ENCODE measurements around the gene MOK. TPM values are rescaled to one million over a fixed set of nuclear protein-coding genes. Genes with fewer than 3 reads are reported as not detected.

MOK gene
- total RNA-seq, 1 donor from 2014 or later: 6.5 TPM

GRCh38 chr14:102235275-102235897 is 69.6 kb downstream of the MOK start:
- peak; percentile 85 for DNase-seq
- H3K27me3 Mint-ChIP-seq (ENCODE audit: unreplicated experiment): peaks cover 3% of the 10 kb centered on the region
- TF ChIP-seq CTCF (IDR thresholded peaks at IDR 0.05; ENCODE audit: partially characterized antibody, unreplicated experiment): peak; percentile 74
- peaks cover 1% of the 10 kb centered on the region for H3K9me3 Mint-ChIP-seq (ENCODE audit: unreplicated experiment)
- H3K4me3 Mint-ChIP-seq (ENCODE audit: unreplicated experiment): no peak overlapping the region
- H3K27ac Mint-ChIP-seq (ENCODE audit: unreplicated experiment): no peak overlapping the region
- H3K36me3 Mint-ChIP-seq (ENCODE audit: unreplicated experiment): no peaks in the 10 kb centered on the region
- peaks cover 6% of the 10 kb centered on the region for H3K4me1 Mint-ChIP-seq (ENCODE audit: low read depth, unreplicated experiment)

- no peak for DNase-seq
- H3K27me3 Mint-ChIP-seq (ENCODE audit: unreplicated experiment): peaks cover 3% of the 10 kb centered on the region
- H3K4me1 Mint-ChIP-seq (ENCODE audit: low read depth, unreplicated experiment): peaks cover 7% of the 10 kb centered on the region
- peaks cover 2% of the 10 kb centered on the region for H3K9me3 Mint-ChIP-seq (ENCODE audit: unreplicated experiment)
- no peaks in the 10 kb centered on the region for H3K36me3 Mint-ChIP-seq (ENCODE audit: unreplicated experiment)
- no peak for TF ChIP-seq CTCF (IDR thresholded peaks at IDR 0.05; ENCODE audit: partially characterized antibody, unreplicated experiment)
- H3K4me3 Mint-ChIP-seq (ENCODE audit: unreplicated experiment): no peak overlapping the region
- no peak overlapping the region for H3K27ac Mint-ChIP-seq (ENCODE audit: unreplicated experiment)
Measured at GRCh38 chr14:102234331-102235264, 70.4 kb downstream of the MOK start.

GRCh38 chr14:102233081-102233480 is 71.9 kb downstream of the MOK start:
- no peak overlapping the region for H3K4me3 Mint-ChIP-seq (ENCODE audit: unreplicated experiment)
- no peak for DNase-seq
- H3K4me1 Mint-ChIP-seq (ENCODE audit: low read depth, unreplicated experiment): peaks cover 7% of the 10 kb centered on the region
- H3K27me3 Mint-ChIP-seq (ENCODE audit: unreplicated experiment): peaks cover 3% of the 10 kb centered on the region
- H3K9me3 Mint-ChIP-seq (ENCODE audit: unreplicated experiment): peaks cover 2% of the 10 kb centered on the region
- TF ChIP-seq CTCF (IDR thresholded peaks at IDR 0.05; ENCODE audit: partially characterized antibody, unreplicated experiment): no peak
- H3K27ac Mint-ChIP-seq (ENCODE audit: unreplicated experiment): no peak overlapping the region
- H3K36me3 Mint-ChIP-seq (ENCODE audit: unreplicated experiment): no peaks in the 10 kb centered on the region

- no peak for TF ChIP-seq CTCF (IDR thresholded peaks at IDR 0.05; ENCODE audit: partially characterized antibody, unreplicated experiment)
- Mint-ChIP-seq H3K9me3 (ENCODE audit: unreplicated experiment) (peaks cover 4% of the 10 kb centered on the region), H3K36me3 (ENCODE audit: unreplicated experiment) (no peaks in the 10 kb centered on the region), H3K4me1 (ENCODE audit: low read depth, unreplicated experiment) (peaks cover 12% of the 10 kb centered on the region), H3K27me3 (ENCODE audit: unreplicated experiment) (peaks cover 3% of the 10 kb centered on the region), H3K27ac (ENCODE audit: unreplicated experiment) (no peak overlapping the region), H3K4me3 (ENCODE audit: unreplicated experiment) (no peak overlapping the region)
- no peak for DNase-seq
Measured at GRCh38 chr14:102232348-102232625, 72.7 kb downstream of the MOK start.

All from glutamatergic neuron (in vitro differentiated cells).